Vagina (tissue), 2 donors: ENCODE data around the gene NEDD4L. TPM values are rescaled to one million over a fixed set of nuclear protein-coding genes. Genes with fewer than 3 reads are reported as not detected.

Experiments used
- DNase-seq, 2 donors: peaks; one replicate each; pipeline ENCODE4 v3.0.0-alpha.2; 2017; ENCODE audit errors: extremely low spot score in 2 of 2
- H3K27ac ChIP-seq: fragments of 200-600 bp; sonication (generic); one replicate; pipeline ENCODE4 v1.5.1; 2019
- H3K27me3 ChIP-seq: fragments of 200-600 bp; sonication (generic); one replicate; pipeline ENCODE4 v1.5.1; 2019
- H3K36me3 ChIP-seq, 2 donors: fragments of 200-600 bp; sonication (generic); one replicate each; pipeline ENCODE4 v1.5.1; 2017 to 2019
- H3K4me1 ChIP-seq: fragments of 200-600 bp; sonication (generic); one replicate; pipeline ENCODE4 v1.5.1; 2019
- H3K4me3 ChIP-seq, 2 donors: fragments of 200-600 bp; sonication (generic); 1 replicate in 1 of 2; 2 replicates in 1 of 2; pipeline ENCODE4 v1.5.1; 2016 to 2019
- H3K9me3 ChIP-seq: fragments of 200-600 bp; sonication (generic); one replicate; pipeline ENCODE4 v1.5.1; 2019
- POLR2A ChIP-seq, 2 donors: fragments of 450-650 bp; IDR thresholded peaks; one replicate each; pipeline ENCODE4 v1.6.1; 2017; ENCODE audit warnings: antibody characterized with exemption in 2 of 2, mild to moderate bottlenecking in 2 of 2, moderate library complexity in 2 of 2
- POLR2AphosphoS5 ChIP-seq, 2 donors: sonication (generic); formaldehyde crosslinking; IDR thresholded peaks; one replicate each; pipeline ENCODE4 v1.9.0; 2017; ENCODE audit warnings: antibody characterized with exemption in 2 of 2, mild to moderate bottlenecking in 2 of 2, low read depth in 1 of 2; ENCODE audit not compliant: insufficient read depth in 1 of 2
- intact Hi-C: fragments of 100-400 bp; cut with DNase I; formaldehyde crosslinking; loops from one replicate; pipeline ENCODE4 v1.15.1; 2023
- total RNA-seq: library from RNA; depleted of rRNA; stranded (reverse); fragments of >200 nt; gene quantifications from one replicate; pipeline ENCODE4 v1.2.3, GENCODE V29; 2016
- TF ChIP-seq, protein P1 (sequence below), 3 experiments: fragments of 450-650 bp in 2 of 3; fragments of 200-600 bp in 1 of 3; sonication (generic) in 1 of 3; IDR thresholded peaks; one replicate each; pipeline ENCODE4 v1.5.1; 2017 to 2019; ENCODE audit warnings: antibody characterized with exemption in 3 of 3, mild to moderate bottlenecking in 2 of 3, moderate library complexity in 2 of 3

The NEDD4L gene
- total RNA-seq, 1 donor from 2014 or later, result 42.2 TPM

DNA sequence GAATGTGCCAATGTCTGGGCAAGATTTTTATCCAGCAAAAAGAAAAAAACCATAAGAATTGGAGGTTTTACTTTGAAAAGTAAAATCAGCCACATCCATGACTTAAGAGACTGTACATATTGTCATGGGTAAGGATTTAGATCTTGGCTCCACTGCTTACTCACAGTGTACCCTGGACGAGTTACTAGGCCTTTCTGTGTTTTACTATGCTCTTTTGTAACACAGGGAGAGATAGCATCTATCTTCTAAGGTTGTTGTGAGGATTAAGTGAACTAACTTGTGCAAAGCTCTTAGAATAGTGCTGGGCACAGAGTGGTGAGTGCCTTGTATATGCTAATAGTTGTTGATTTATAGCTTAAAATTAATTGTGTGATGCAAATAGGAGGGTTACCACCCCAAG is 255.9 kb downstream of the NEDD4L start:
- peaks cover 12% of the 10 kb centered on the region for H3K4me1 ChIP-seq
- intact Hi-C loops, result no loop called here
- no peaks in the 10 kb centered on the region for H3K9me3 ChIP-seq

GRCh38 chr18:58300867-58301266 is 256.8 kb downstream of the NEDD4L start:
- no peak overlapping the region for H3K27ac ChIP-seq
- no peaks in the 10 kb centered on the region for H3K9me3 ChIP-seq
- H3K4me3 ChIP-seq, result no peak overlapping the region
- TF ChIP-seq POLR2AphosphoS5 (IDR thresholded peaks at IDR 0.05; ENCODE audit: insufficient read depth in 1 of 2, low read depth in 1 of 2) (no peak), POLR2A (IDR thresholded peaks at IDR 0.05) (no peak)
- TF ChIP-seq, protein P1, sequence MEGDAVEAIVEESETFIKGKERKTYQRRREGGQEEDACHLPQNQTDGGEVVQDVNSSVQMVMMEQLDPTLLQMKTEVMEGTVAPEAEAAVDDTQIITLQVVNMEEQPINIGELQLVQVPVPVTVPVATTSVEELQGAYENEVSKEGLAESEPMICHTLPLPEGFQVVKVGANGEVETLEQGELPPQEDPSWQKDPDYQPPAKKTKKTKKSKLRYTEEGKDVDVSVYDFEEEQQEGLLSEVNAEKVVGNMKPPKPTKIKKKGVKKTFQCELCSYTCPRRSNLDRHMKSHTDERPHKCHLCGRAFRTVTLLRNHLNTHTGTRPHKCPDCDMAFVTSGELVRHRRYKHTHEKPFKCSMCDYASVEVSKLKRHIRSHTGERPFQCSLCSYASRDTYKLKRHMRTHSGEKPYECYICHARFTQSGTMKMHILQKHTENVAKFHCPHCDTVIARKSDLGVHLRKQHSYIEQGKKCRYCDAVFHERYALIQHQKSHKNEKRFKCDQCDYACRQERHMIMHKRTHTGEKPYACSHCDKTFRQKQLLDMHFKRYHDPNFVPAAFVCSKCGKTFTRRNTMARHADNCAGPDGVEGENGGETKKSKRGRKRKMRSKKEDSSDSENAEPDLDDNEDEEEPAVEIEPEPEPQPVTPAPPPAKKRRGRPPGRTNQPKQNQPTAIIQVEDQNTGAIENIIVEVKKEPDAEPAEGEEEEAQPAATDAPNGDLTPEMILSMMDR (IDR thresholded peaks at IDR 0.05), result no peak
- no peaks in the 10 kb centered on the region for H3K36me3 ChIP-seq
- peaks cover 12% of the 10 kb centered on the region for H3K4me1 ChIP-seq
- no peaks in the 10 kb centered on the region for H3K27me3 ChIP-seq
- intact Hi-C loops, result no loop called here
- no peak for DNase-seq

More for the DNA sequence above, 255.9 kb downstream of the NEDD4L start:
- TF ChIP-seq, protein P1 (IDR thresholded peaks at IDR 0.05), result no peak
- TF ChIP-seq POLR2A (IDR thresholded peaks at IDR 0.05) (no peak), POLR2AphosphoS5 (IDR thresholded peaks at IDR 0.05; ENCODE audit: insufficient read depth in 1 of 2, low read depth in 1 of 2) (peak in 1 of 2 donors; percentile 53)
- Histone ChIP-seq H3K4me3 (no peak overlapping the region), H3K36me3 (no peaks in the 10 kb centered on the region), H3K27ac (no peak overlapping the region), H3K27me3 (no peaks in the 10 kb centered on the region)
- no peak for DNase-seq

DNA sequence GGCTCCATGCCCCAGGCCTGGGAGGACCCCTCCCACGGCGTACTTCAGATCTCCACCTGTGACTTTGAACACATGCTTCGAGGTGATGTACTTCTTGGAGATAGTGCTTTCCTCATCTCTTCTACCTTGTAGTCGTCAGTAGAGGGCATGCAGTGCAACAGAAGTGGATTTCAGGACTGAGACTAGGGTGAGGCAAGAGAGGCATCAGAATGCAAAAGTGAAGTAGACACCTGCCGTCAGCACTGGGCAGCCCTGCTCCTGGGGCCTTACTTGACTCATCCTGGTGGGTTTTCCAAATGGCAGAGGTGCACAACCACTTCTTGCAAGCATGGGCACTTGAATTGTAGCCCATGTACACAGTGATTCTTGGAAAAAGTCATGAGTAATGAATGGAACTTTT is 258.8 kb downstream of the NEDD4L start:
- intact Hi-C loops, result no loop called here
- Histone ChIP-seq H3K4me3 (no peak overlapping the region), H3K36me3 (no peaks in the 10 kb centered on the region), H3K27me3 (no peaks in the 10 kb centered on the region), H3K9me3 (no peaks in the 10 kb centered on the region), H3K4me1 (peaks cover 12% of the 10 kb centered on the region), H3K27ac (no peak overlapping the region)
- DNase-seq, result no peak
- no peak for TF ChIP-seq POLR2AphosphoS5 (IDR thresholded peaks at IDR 0.05; ENCODE audit: insufficient read depth in 1 of 2, low read depth in 1 of 2)
- TF ChIP-seq POLR2A (IDR thresholded peaks at IDR 0.05), result no peak
- TF ChIP-seq, protein P1 (IDR thresholded peaks at IDR 0.05), result no peak

GRCh38 chr18:58303363-58303762 is 259.3 kb downstream of the NEDD4L start:
- Histone ChIP-seq H3K4me1 (peaks cover 12% of the 10 kb centered on the region), H3K27me3 (no peaks in the 10 kb centered on the region), H3K4me3 (no peak overlapping the region), H3K36me3 (no peaks in the 10 kb centered on the region), H3K9me3 (no peaks in the 10 kb centered on the region), H3K27ac (no peak overlapping the region)
- TF ChIP-seq, protein P1 (IDR thresholded peaks at IDR 0.05), result no peak
- TF ChIP-seq POLR2AphosphoS5 (IDR thresholded peaks at IDR 0.05; ENCODE audit: insufficient read depth in 1 of 2, low read depth in 1 of 2) (no peak), POLR2A (IDR thresholded peaks at IDR 0.05) (no peak)
- intact Hi-C loops, result no loop called here
- no peak for DNase-seq

DNA sequence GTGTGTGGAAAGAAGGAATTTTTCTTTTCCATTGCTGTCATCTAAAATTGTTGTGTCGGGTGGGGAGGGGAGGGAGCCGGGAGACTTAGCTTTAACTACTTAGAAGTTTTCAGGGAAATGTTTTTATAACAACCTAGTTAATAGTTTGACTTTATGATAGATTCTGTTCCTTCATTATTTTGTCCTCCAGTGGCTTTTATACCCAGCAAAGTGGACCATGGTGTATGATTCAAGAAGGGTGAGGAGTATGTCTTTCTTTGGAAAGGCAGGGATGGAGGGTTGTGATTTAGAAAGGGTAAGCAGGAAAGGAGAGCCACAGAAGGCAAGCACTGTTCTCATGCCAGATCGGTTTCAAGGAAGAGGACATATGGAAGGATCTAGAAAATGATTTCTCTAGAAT is 261.8 kb downstream of the NEDD4L start:
- DNase-seq, result no peak
- Histone ChIP-seq H3K27me3 (no peaks in the 10 kb centered on the region), H3K4me3 (no peak overlapping the region), H3K4me1 (peaks cover 2% of the 10 kb centered on the region), H3K27ac (no peak overlapping the region), H3K9me3 (no peaks in the 10 kb centered on the region), H3K36me3 (no peaks in the 10 kb centered on the region)
- no peak for TF ChIP-seq POLR2A (IDR thresholded peaks at IDR 0.05)
- intact Hi-C loops, result no loop called here
